ENCODE data around the gene ZNF341.

Gene ZNF341

GRCh38 chr20:33796263-33796906 is 64.6 kb downstream of the ZNF341 start:
- no peak for DNase-seq (ENCODE audit: low spot score)

- DNase-seq (ENCODE audit: low spot score), result no peak
These were observed 65.2 kb downstream of the ZNF341 start for GRCh38 chr20:33796907-33797544.

- DNase-seq (ENCODE audit: low spot score), result no peak
These were observed 66.6 kb downstream of the ZNF341 start for GRCh38 chr20:33798444-33798843.

DNA sequence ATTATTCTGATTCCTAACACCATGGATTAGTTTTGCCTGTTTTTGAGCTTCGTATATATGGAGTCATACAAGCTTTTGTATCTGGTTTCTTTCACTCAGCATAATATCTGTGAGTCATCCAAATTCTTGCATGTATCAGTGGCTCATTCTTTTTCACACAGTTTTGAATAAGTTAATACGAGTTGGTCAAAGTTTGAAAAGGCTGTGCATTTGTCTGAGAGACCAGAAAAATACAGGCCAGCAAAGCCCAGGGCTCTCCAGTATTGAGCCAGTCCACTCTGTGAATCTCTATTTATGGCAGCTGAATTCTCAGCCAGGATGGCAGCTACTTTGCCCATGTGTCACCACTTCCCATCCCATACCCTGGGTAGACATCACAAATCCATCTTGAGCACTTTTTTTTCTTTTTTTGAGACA is 72.1 kb downstream of the ZNF341 start:
- DNase-seq (ENCODE audit: low spot score), result peak; percentile 40

- no peak for DNase-seq (ENCODE audit: low spot score)
These were observed 76.6 kb downstream of the ZNF341 start for GRCh38 chr20:33808388-33808787.

DNA sequence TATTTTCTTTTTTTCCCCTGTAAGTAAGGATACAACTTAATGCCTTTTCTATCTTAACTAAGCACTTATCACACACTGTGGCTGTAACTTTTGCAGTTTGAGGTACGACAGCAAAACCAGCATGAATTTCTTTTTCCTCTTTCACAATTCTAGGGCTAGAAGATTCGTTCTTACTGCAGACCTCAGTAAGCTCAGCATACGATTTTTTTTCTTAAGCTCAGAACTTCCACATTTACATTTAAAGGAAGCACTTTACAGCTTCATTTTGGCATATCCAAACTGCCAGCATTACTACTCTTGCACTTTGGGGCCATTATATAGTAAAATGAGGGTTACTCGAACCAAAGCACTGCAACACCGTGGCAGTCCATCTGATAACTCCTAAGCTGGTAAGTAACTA is 78.5 kb downstream of the ZNF341 start:
- no peak for DNase-seq (ENCODE audit: low spot score)

GRCh38 chr20:33810885-33811775 is 79.3 kb downstream of the ZNF341 start, which contains the start of gene CHMP4B:
Gene CHMP4B, plus strand, starts transcription at chr20:33811348. Its CDS starts 121 bp downstream, at chr20:33811469.
- peak; percentile 100 for DNase-seq (ENCODE audit: low spot score)

DNA sequence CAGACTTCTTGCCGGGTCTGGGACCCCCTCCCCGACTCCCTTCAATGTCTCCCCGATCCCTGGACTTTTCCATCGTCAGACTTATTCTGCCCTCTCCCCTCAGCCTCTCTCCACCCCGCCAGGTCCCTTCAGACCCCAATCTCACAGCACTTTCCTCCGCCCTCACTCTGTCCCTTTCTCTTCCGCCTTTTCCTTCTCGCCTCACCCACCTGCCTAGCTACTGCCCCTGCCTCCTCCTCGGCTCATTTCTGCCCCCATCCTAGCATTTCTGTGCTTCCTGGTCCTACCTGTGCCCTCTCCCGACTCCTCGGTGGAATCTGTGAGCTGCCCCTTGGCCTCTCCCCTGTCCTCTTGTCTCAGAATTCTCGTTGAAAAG is 80.0 kb downstream of the ZNF341 start:
- no peak for DNase-seq (ENCODE audit: low spot score)

- DNase-seq (ENCODE audit: low spot score), result peak; percentile 83
These were observed 80.5 kb downstream of the ZNF341 start for GRCh38 chr20:33812152-33812849.

DNA sequence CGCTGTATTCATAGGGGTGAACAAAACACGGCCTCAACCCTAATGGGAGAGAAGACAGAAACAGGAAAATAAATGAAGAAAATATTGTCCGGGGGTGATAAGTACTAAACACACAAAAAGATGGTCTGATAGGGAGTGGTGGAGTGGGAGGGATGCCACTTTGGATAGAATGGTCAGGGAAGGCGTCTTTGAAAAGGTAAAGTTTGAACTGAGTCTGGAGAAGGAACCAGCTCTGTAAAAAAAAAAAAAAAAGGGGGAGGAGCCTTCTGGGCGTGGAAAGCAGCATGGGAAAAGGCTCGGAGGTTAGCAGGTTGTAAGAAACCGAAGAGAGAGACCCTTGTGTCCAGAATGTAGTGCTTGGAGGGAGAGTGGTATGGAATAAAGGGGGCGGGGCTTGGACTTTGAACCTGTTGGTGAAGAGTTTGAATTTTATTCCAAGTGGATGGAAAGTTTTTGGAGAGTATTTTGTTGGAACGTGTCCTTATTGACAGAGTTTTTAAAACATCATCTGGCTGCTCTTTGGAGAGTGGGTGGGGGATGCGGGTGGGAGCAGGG is 81.2 kb downstream of the ZNF341 start:
- DNase-seq (ENCODE audit: low spot score), result peak; percentile 68

DNA sequence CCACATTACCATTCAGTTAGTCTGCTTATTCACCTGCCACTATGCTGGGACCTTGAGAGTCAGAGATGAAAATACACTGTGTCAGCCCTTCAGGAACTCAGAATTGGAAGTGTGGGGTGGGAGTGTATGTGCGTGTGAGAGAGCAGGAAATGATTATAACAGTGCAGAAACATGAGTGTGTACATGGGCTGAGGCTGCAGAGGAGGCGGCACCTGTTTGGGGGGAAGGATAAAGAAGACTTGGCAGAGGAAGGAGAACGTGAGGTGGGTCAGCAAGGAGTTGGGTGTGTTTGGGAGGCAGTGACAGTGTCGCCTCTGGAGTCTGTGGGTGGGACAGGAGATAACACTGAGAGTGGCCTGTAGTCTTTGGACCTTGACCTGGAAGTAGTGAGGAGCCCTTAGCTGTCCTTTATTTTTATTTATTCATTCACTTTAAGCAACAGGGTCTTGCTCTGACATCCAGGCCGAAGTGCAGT is 82.5 kb downstream of the ZNF341 start:
- DNase-seq (ENCODE audit: low spot score), result no peak

DNA sequence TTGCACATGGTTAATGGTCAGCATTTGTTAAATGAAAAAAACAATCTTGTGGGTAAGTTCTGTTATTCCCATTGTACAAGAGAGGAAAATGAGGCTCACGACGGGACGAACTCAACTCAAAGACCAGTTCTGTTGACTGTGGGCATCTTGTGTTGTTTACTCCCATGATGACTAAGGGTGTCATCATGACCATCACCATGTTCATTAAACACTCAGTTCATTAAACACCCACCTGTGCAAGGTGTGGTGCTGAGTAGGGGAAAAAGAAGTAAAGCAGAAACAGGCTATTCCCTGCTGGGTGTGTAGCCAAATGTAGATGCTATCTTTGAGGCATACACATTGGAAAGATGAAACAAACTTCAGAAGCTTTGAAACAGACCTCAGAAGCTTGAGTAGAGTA is 83.9 kb downstream of the ZNF341 start:
- peak; percentile 39 for DNase-seq (ENCODE audit: low spot score)

- DNase-seq (ENCODE audit: low spot score), result no peak
These were observed 84.4 kb downstream of the ZNF341 start for GRCh38 chr20:33816191-33816590.

- no peak for DNase-seq (ENCODE audit: low spot score)
These were observed 85.6 kb downstream of the ZNF341 start for GRCh38 chr20:33817411-33817810.

- no peak for DNase-seq (ENCODE audit: low spot score)
These were observed 87.7 kb downstream of the ZNF341 start for GRCh38 chr20:33819456-33819855.

DNA sequence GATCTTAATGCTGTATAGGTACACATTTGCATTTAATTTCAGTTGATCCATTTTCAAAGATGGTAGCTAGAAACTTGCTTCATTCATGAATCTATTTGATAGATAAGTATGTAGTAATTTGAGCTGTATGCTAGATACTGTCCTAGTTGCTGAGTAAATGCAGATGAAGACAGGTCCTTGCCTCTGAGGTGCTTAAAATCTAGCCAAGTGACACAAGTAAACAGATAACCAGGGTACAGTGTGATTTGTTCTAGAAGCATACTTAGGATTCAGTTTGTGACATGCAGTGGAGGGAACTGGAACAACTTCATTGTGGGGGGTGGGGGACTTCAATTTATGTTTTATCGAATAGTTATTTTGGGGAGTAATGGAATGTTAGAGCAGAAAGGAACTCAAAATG is 88.6 kb downstream of the ZNF341 start:
- no peak for DNase-seq (ENCODE audit: low spot score)

GRCh38 chr20:33821270-33821836 is 89.6 kb downstream of the ZNF341 start:
- no peak for DNase-seq (ENCODE audit: low spot score)

DNA sequence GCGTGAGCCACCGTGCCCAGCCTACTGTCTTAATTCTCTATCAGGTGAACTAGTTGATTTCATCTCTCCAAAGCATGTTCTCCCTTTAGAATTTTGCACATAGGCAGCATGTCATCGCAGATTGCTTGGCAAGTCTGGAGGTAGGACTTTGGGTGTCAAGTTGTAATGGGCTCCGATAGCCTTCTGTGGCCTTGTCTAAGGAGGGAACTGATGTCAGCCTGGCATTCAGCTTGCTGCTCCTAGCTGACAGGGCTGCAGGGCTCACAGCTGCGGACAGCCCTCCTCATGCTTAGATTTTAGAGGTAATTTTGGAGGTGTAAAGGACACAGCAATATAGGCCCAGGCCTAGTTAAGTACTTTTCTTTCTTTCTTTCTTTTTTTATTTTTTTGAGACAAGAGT is 90.6 kb downstream of the ZNF341 start:
- DNase-seq (ENCODE audit: low spot score), result no peak

DNA sequence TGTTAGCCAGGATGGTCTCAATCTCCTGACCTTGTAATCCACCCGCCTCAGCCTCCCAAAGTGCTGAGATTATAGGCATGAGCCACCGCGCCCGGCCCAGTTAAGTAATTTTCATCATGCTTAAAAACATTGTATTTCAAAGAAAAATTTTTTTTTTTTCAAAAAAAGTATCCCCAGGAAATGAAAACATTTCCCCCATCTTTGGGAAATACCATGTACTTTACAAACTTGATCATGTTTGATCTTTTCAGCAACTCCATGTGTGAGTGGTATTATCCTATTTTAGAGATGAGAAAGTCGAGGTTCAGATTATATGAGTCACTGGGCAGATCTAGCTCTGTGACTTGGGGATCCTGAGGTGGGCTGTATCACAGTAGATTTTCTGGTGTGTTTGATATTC is 91.2 kb downstream of the ZNF341 start:
- DNase-seq (ENCODE audit: low spot score), result no peak

GRCh38 chr20:33824852-33825251 is 93.1 kb downstream of the ZNF341 start:
- DNase-seq (ENCODE audit: low spot score), result no peak
